ENCODE results near the gene NLRP10.
"Not testable (repeated sequence)": the region's sequence is repeated elsewhere in the genome, so short reads cannot be mapped to it uniquely, and the experiment has no call there.

The NLRP10 gene

GRCh38 chr11:7965386-7965785 lies at the start of gene NLRP10:
Gene NLRP10, minus strand, starts transcription at chr11:7965447. Its CDS starts 1,952 bp downstream, at chr11:7963495.
- DNase-seq = no peak

GRCh38 chr11:8013833-8014232 lies 48.6 kb upstream of the NLRP10 start:
- no peak for DNase-seq

- no peak for DNase-seq
Measured at GRCh38 chr11:8011981-8012444, 46.8 kb upstream of the NLRP10 start.

- no peak for DNase-seq
Measured at GRCh38 chr11:8011371-8011770, 46.1 kb upstream of the NLRP10 start.

GRCh38 chr11:8009856-8010255 lies 44.6 kb upstream of the NLRP10 start:
- no peak for DNase-seq

GRCh38 chr11:8008212-8008611 lies 43.0 kb upstream of the NLRP10 start:
- no peak for DNase-seq

GRCh38 chr11:8006349-8006977 lies 41.2 kb upstream of the NLRP10 start:
- peak; percentile 59 for DNase-seq

- no peak for DNase-seq
Measured at GRCh38 chr11:8005556-8005955, 40.3 kb upstream of the NLRP10 start.

- no peak for DNase-seq
Measured at GRCh38 chr11:8004008-8004407, 38.8 kb upstream of the NLRP10 start.

- no peak for DNase-seq
Measured at GRCh38 chr11:8003187-8003586, 37.9 kb upstream of the NLRP10 start.

- no peak for DNase-seq
Measured at GRCh38 chr11:8002676-8003075, 37.4 kb upstream of the NLRP10 start.

GRCh38 chr11:8000390-8000789 lies 35.1 kb upstream of the NLRP10 start:
- DNase-seq = no peak

- DNase-seq = no peak
Measured at GRCh38 chr11:7999795-8000194, 34.5 kb upstream of the NLRP10 start.

GRCh38 chr11:7994581-7995278 lies 29.5 kb upstream of the NLRP10 start:
- DNase-seq = no peak

GRCh38 chr11:7987560-7987883 lies 22.3 kb upstream of the NLRP10 start:
- not testable (repeated sequence) for DNase-seq

GRCh38 chr11:7986768-7987559 lies 21.7 kb upstream of the NLRP10 start, which contains the start of gene EIF3F:
Gene EIF3F, plus strand, starts transcription at chr11:7987337. Its CDS starts 16 bp downstream, at chr11:7987353.
- DNase-seq = peak; percentile 96

GRCh38 chr11:7983832-7984590 lies 18.8 kb upstream of the NLRP10 start:
- DNase-seq = no peak

GRCh38 chr11:7982582-7983119 lies 17.4 kb upstream of the NLRP10 start:
- no peak for DNase-seq

- DNase-seq = no peak
Measured at GRCh38 chr11:7981619-7982157, 16.4 kb upstream of the NLRP10 start.

- no peak for DNase-seq
Measured at GRCh38 chr11:7977232-7977917, 12.1 kb upstream of the NLRP10 start.

- DNase-seq = no peak
Measured at GRCh38 chr11:7974668-7975067, 9.4 kb upstream of the NLRP10 start.

GRCh38 chr11:7973011-7973410 lies 7.8 kb upstream of the NLRP10 start:
- no peak for DNase-seq

Measured in left hindlimb (tissue), 1 donor.